ENCODE results near the gene PTGES2.

Gene PTGES2

DNA sequence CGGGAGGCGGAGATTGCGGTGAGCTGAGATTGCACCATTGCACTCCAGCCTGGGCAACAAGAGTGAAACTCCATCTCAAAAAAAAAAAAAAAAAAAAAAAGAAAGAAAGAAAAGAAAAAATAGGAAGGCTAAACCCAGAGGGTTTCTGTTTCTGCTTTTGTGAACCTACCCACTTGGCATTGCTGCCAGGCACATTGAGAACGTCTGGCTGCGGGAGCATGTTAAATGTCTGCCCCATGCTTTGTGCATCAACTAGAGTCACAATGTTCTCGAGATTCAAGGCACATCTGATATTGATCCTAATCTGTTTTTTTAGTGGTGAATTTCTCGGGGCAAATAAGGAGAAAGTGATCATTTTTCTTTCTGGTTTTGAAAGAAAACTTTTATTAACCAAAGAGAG, 56.7 kb downstream of the PTGES2 start:
- no peak for FAIRE-seq
- no peak for DNase-seq (ENCODE audit: extremely low spot score, insufficient read length, low read depth)

Measured in GM18507 (cell line).